A673 (cell line): ENCODE data around the gene MSN.

Source experiments
- EZH2 ChIP-seq: fragments of 200-600 bp; sonication (generic); IDR thresholded peaks from 2 replicates; pipeline ENCODE4 v1.6.1; 2017; ENCODE audit warnings: borderline replicate concordance, low read depth, mild to moderate bottlenecking, mixed read lengths, antibody characterized with exemption, low read length; ENCODE audit not compliant: poor library complexity, severe bottlenecking
- TF ChIP-seq, protein P1 (sequence below): fragments of 300-800, 200-600 bp; sonication (generic); conservative IDR thresholded peaks from 2 replicates; pipeline ENCODE4 v1.5.1; 2017; ENCODE audit warnings: low read depth, mild to moderate bottlenecking, antibody characterized with exemption, low read length, moderate library complexity, mixed read lengths

DNA sequence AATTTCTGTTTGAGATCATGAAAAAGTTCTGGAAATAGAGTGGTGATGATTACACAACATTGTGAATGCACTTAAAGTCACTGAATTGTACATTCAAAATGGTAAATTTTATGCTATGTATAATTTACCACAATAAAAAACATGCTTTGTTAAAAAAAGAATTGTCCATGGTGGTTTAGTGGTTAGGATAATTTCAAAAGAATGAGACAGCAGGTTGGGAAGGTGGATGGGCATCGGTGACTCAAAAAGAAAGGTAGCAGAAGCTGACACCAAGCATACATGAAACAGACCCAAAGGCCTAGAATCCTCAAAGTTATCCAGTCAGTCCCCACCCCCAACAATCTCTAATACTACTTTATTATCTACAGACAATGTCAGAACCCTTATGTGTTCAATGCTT is 91.1 kb downstream of the MSN start:
- TF ChIP-seq, protein P1, sequence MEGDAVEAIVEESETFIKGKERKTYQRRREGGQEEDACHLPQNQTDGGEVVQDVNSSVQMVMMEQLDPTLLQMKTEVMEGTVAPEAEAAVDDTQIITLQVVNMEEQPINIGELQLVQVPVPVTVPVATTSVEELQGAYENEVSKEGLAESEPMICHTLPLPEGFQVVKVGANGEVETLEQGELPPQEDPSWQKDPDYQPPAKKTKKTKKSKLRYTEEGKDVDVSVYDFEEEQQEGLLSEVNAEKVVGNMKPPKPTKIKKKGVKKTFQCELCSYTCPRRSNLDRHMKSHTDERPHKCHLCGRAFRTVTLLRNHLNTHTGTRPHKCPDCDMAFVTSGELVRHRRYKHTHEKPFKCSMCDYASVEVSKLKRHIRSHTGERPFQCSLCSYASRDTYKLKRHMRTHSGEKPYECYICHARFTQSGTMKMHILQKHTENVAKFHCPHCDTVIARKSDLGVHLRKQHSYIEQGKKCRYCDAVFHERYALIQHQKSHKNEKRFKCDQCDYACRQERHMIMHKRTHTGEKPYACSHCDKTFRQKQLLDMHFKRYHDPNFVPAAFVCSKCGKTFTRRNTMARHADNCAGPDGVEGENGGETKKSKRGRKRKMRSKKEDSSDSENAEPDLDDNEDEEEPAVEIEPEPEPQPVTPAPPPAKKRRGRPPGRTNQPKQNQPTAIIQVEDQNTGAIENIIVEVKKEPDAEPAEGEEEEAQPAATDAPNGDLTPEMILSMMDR, result no peak
- no peak for TF ChIP-seq EZH2
